ENCODE data around the gene FKBP4. TPM values are rescaled to one million over a fixed set of nuclear protein-coding genes. Genes with fewer than 3 reads are reported as not detected.

FKBP4 gene
- total RNA-seq, 1 donor from 2014 or later, result 57.5 TPM

DNA sequence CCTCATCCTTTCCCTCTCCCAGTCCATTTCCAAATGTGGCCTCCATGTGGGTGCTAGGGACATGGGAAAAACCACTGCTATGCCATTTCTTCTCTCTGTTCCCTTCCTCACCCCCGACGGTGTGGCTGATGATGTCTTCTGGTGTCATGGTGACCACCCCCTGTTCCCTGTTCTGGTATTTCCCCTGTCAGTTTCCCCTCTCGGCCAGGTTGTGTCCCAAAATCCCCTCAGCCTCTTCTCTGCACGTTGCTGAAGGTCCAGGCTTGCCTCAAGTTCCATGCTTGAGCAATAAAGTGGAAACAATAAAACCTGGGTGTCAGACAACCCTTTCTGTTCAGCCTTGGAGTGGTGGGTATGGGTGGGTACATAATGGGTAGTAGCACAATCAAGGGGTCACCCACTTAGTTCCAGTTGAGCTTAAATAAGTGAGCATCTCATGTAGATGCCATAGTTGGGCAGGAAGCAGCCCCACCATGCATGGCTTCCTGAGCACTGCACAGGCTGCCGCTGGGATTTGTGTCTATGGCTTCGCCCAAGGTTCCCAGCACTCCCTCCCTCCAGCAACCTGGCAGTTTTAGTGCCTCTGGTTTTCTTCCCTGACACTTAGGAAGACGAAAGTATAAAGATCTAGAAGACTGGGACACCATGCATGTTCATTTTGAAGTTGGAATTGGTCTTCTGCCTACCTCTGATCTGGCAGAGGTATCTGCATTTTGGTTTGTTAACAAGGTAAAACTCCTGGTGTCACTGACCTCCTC, 9.0 kb downstream of the FKBP4 start:
- Mint-ChIP-seq H3K27ac (ENCODE audit: unreplicated experiment) (peak overlapping the region; percentile 28), H3K36me3 (ENCODE audit: unreplicated experiment) (no peaks in the 10 kb centered on the region), H3K4me1 (ENCODE audit: low read depth, unreplicated experiment) (no peaks in the 10 kb centered on the region), H3K9me3 (ENCODE audit: unreplicated experiment) (peaks cover 4% of the 10 kb centered on the region), H3K27me3 (ENCODE audit: unreplicated experiment) (no peaks in the 10 kb centered on the region), H3K4me3 (ENCODE audit: unreplicated experiment) (no peak overlapping the region)
- no peak for DNase-seq
- TF ChIP-seq, protein P1, sequence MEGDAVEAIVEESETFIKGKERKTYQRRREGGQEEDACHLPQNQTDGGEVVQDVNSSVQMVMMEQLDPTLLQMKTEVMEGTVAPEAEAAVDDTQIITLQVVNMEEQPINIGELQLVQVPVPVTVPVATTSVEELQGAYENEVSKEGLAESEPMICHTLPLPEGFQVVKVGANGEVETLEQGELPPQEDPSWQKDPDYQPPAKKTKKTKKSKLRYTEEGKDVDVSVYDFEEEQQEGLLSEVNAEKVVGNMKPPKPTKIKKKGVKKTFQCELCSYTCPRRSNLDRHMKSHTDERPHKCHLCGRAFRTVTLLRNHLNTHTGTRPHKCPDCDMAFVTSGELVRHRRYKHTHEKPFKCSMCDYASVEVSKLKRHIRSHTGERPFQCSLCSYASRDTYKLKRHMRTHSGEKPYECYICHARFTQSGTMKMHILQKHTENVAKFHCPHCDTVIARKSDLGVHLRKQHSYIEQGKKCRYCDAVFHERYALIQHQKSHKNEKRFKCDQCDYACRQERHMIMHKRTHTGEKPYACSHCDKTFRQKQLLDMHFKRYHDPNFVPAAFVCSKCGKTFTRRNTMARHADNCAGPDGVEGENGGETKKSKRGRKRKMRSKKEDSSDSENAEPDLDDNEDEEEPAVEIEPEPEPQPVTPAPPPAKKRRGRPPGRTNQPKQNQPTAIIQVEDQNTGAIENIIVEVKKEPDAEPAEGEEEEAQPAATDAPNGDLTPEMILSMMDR (IDR thresholded peaks at IDR 0.05; ENCODE audit: partially characterized antibody, unreplicated experiment), result no peak

DNA sequence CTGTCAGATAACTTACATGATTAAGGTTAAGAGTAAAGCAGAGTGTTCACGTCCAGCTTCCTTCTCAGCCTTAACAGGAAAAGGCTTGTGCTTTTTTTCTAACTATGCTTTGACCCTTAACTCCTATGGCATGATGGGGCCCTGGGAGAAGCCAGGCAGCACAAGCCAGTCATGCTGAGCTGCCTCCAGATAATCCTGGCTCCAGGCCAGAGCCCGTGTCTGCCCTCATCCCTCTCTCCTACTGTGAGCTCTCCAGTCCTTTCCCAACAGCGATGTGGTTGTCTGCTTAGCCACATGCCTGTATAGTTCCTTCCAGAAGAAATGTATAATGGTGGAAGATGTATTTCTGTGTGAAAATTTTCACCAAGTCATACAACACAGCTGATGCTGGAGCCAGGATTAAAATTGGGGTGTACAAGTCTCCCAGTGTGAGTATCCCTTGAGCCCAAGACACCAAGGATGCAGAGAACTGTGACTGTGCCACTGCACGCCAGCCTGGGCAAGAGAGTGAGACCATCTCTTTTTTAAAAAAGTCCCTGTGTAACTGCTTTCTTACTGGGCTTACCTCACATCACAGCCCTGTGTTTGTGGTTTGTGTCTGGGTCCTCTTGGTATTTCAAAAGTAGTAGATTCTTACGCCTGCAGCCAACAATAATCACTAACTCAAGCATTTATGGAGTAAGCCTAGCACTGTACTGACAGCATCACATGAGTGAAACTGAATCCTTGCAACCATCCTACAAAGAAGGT, 9.8 kb downstream of the FKBP4 start:
- H3K27me3 Mint-ChIP-seq (ENCODE audit: unreplicated experiment), result no peaks in the 10 kb centered on the region
- peaks cover 4% of the 10 kb centered on the region for H3K9me3 Mint-ChIP-seq (ENCODE audit: unreplicated experiment)
- H3K27ac Mint-ChIP-seq (ENCODE audit: unreplicated experiment), result no peak overlapping the region
- no peak for DNase-seq
- no peak overlapping the region for H3K4me3 Mint-ChIP-seq (ENCODE audit: unreplicated experiment)
- TF ChIP-seq, protein P1 (IDR thresholded peaks at IDR 0.05; ENCODE audit: partially characterized antibody, unreplicated experiment), result no peak
- no peaks in the 10 kb centered on the region for H3K4me1 Mint-ChIP-seq (ENCODE audit: low read depth, unreplicated experiment)
- no peaks in the 10 kb centered on the region for H3K36me3 Mint-ChIP-seq (ENCODE audit: unreplicated experiment)

DNA sequence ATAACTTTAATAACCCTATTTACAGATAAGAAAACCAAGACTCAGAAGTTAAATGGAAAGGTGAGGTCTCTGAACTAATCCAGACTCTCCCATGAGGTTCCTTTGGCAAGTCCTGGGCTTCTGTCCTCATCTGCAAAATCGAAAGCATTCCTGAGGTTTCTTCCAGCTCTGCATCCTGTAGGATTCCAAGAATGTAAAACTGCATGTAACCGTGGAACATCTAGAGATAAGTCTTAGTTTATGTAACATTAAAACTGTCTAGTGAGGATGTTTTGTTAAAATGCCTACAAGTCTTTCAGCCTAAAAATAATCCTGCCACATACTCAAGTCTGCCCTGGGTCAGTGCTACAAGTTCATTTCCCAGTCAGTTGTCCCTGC, 10.4 kb downstream of the FKBP4 start:
- H3K36me3 Mint-ChIP-seq (ENCODE audit: unreplicated experiment), result no peaks in the 10 kb centered on the region
- no peak for DNase-seq
- TF ChIP-seq, protein P1 (IDR thresholded peaks at IDR 0.05; ENCODE audit: partially characterized antibody, unreplicated experiment), result no peak
- no peaks in the 10 kb centered on the region for H3K27me3 Mint-ChIP-seq (ENCODE audit: unreplicated experiment)
- H3K27ac Mint-ChIP-seq (ENCODE audit: unreplicated experiment), result no peak overlapping the region
- no peak overlapping the region for H3K4me3 Mint-ChIP-seq (ENCODE audit: unreplicated experiment)
- no peaks in the 10 kb centered on the region for H3K4me1 Mint-ChIP-seq (ENCODE audit: low read depth, unreplicated experiment)
- H3K9me3 Mint-ChIP-seq (ENCODE audit: unreplicated experiment), result peaks cover 4% of the 10 kb centered on the region

DNA sequence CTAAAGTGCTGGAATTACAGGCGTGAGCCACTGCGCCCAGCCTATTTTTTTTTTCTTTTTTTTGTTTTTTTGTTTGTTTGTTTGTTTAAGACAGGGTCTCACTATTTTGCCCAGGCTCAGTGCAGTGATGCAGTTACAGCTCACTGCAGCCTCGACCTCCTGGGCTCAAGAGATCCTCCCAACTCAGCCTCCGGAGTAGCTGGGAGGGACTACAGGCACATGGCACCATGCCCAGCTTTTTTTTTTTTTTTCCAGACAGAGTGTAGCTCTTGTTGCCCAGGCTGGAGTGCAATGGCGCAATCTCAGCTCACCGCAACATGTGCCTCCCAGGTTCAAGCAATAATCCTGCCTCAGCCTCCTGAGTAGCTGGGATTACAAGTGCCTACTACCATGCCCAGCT, 11.9 kb downstream of the FKBP4 start:
- Mint-ChIP-seq H3K27ac (ENCODE audit: unreplicated experiment) (no peak overlapping the region), H3K4me1 (ENCODE audit: low read depth, unreplicated experiment) (peaks cover 3% of the 10 kb centered on the region), H3K4me3 (ENCODE audit: unreplicated experiment) (no peak overlapping the region), H3K9me3 (ENCODE audit: unreplicated experiment) (peaks cover 4% of the 10 kb centered on the region), H3K36me3 (ENCODE audit: unreplicated experiment) (no peaks in the 10 kb centered on the region), H3K27me3 (ENCODE audit: unreplicated experiment) (no peaks in the 10 kb centered on the region)
- TF ChIP-seq, protein P1 (IDR thresholded peaks at IDR 0.05; ENCODE audit: partially characterized antibody, unreplicated experiment), result no peak
- DNase-seq, result no peak

DNA sequence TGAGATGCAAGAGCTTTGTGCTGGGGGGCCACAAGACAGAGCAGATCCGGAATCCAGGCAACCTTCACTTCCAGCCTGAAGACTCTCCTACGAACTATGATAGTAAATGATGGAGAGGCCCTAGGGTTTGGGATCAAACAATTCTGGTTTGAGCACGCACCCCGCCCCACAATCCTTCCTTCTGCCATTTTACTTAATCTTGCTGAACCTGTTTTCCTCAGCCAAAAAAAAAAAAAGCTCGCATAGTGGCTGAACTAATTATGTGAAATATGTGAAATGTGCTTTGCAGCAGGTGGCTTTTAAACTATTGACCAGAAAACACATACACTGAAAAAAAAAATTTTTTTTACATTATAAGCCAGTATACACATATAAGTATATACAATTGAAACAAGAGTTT, 17.0 kb downstream of the FKBP4 start:
- Mint-ChIP-seq H3K27me3 (ENCODE audit: unreplicated experiment) (peaks cover 13% of the 10 kb centered on the region), H3K4me3 (ENCODE audit: unreplicated experiment) (peak overlapping the region; percentile 100), H3K9me3 (ENCODE audit: unreplicated experiment) (peaks cover 7% of the 10 kb centered on the region), H3K27ac (ENCODE audit: unreplicated experiment) (peak overlapping the region; percentile 100), H3K36me3 (ENCODE audit: unreplicated experiment) (no peaks in the 10 kb centered on the region), H3K4me1 (ENCODE audit: low read depth, unreplicated experiment) (peaks cover 14% of the 10 kb centered on the region)
- no peak for DNase-seq
- TF ChIP-seq, protein P1 (IDR thresholded peaks at IDR 0.05; ENCODE audit: partially characterized antibody, unreplicated experiment), result no peak

All from glutamatergic neuron (in vitro differentiated cells).